ENCODE data around the gene LIMS1.

DNA sequence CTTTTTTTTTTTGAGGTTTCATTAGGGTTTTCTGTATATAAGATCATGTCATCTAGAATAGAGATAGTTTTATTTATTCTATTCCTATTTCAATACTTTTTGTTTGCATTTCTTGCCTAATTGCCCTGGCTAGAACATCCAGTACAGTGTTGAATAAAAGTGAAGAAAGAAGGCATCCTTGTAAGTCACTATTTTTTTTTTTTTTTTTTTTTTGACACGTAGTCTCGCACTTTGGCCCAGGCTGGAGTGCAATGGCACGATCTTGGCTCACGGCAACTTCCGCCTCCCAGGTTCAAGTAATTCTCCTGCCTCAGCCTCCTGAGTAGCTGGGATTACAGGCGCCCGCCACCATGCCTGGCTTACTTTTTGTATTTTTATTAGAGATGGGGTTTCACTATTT, 157.2 kb downstream of the LIMS1 start:
- TF ChIP-seq EZH2 (IDR thresholded peaks at IDR 0.05): no peak
- TF ChIP-seq POLR2AphosphoS5 (IDR thresholded peaks at IDR 0.05; ENCODE audit: borderline replicate concordance, low read depth, low read length): no peak
